AG04450 (cell line): ENCODE data around the gene MYL5. TPM values are rescaled to one million over a fixed set of nuclear protein-coding genes. Genes with fewer than 3 reads are reported as not detected.
A peak's percentile ranks its signal among the peaks of the same experiment; 100 is the strongest.
"Not testable (repeated sequence)": the region's sequence is repeated elsewhere in the genome, so short reads cannot be mapped to it uniquely, and the experiment has no call there.

Experiments
- CTCF ChIA-PET: fragments of 300-600, 350-600 bp; formaldehyde crosslinking; extraction: SDS; loops from one replicate; lab custom pipeline; 2022; ENCODE audit warnings: antibody characterized with exemption, inconsistent platforms; lab: Charles Lee
- POLR2A ChIA-PET: fragments of 350-600 bp; formaldehyde crosslinking; extraction: SDS; loops from one replicate; lab custom pipeline; 2021; ENCODE audit warnings: antibody characterized with exemption, inconsistent platforms; lab: Yijun Ruan, JAX
- DNase-seq: peaks from one replicate; pipeline ENCODE4 v3.0.0-alpha.2; 2011; ENCODE audit warnings: low read depth, low spot score
- H3K27ac ChIP-seq: one replicate; pipeline ENCODE4 v1.5.1; 2012; ENCODE audit warnings: low read depth, low read length, control low read depth
- H3K27me3 ChIP-seq: one replicate; pipeline ENCODE4 v1.6.0; 2012; ENCODE audit warnings: low read length; ENCODE audit not compliant: control insufficient read depth, insufficient read depth
- H3K4me3 ChIP-seq: 2 replicates; pipeline ENCODE4 v1.5.1; 2011; ENCODE audit warnings: mild to moderate bottlenecking, low read depth, low read length, control low read depth
- H3K9me3 ChIP-seq: 2 replicates; pipeline ENCODE4 v1.5.1; 2012; ENCODE audit warnings: low read length; ENCODE audit not compliant: control insufficient read depth, insufficient read depth
- CTCF ChIP-seq: IDR thresholded peaks from 2 replicates; pipeline ENCODE4 v1.5.1; 2011; ENCODE audit warnings: low read depth, low read length, control low read depth, inconsistent platforms
- polyA plus RNA-seq: library from polyadenylated mRNA; depleted of rRNA; stranded (reverse); fragments of >200 nt; gene quantifications from 2 replicates; pipeline ENCODE4 v1.2.3, GENCODE V29; 2011

Gene MYL5
- polyA plus RNA-seq, 1 experiment = 12.3 TPM

- H3K4me3 ChIP-seq, DNase-seq, H3K27me3 ChIP-seq, CTCF ChIA-PET, H3K27ac ChIP-seq, H3K9me3 ChIP-seq, POLR2A ChIA-PET: not testable (repeated sequence)
Measured at GRCh38 chr4:669806-670559, 4.4 kb upstream of the MYL5 start.

GRCh38 chr4:671769-672168 is 2.6 kb upstream of the MYL5 start:
- Histone ChIP-seq H3K27ac (no peak overlapping the region), H3K9me3 (no peaks in the 10 kb centered on the region; the same call in 1 of the 2 replicates), H3K4me3 (no peak overlapping the region), H3K27me3 (no peaks in the 10 kb centered on the region)
- no peak for TF ChIP-seq CTCF
- DNase-seq = no peak
- ChIA-PET POLR2A (no interaction called here), CTCF (no interaction called here)

DNA sequence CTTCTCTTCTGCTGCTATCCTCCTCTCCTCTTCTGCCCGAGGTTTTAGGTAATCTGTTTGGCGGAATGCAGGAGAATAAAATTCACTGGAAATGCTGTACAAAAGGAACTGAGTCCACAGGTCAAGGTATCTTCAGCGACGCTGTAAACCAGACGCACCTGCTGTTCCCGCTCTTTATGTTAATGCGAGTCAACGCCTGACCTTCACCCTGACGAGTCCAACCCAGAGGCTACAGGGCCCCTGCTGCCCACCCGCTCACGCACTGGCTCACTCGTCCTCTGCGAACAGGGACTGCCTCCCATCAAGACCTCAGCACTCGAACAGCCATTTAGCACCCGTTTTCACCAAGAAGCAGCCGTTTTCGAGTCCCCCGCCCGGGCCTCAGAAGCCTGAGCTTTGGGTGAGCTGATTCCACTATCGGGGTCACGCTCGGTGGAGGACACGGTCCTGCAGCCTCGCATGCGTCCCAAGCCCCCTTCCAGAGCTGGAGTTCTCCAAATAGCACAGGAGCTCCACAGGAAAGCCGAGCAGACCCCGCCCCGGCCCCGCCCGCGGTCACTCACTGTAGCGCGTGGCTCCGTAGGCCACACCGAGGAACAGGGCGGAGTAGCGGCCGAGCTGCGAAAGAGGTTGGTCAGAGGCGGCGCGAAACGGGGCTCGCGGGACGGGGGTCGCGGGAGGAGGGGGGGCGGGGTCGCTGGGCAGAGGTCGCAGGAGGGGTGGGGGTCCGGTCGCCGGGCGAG is 822 bp upstream of the MYL5 start:
- peak overlapping the region; percentile 84 for H3K4me3 ChIP-seq
- no peak for DNase-seq
- TF ChIP-seq CTCF = no peak
- H3K27me3 ChIP-seq = no peaks in the 10 kb centered on the region
- H3K9me3 ChIP-seq = no peaks in the 10 kb centered on the region; the same call in 1 of the 2 replicates
- no peak overlapping the region for H3K27ac ChIP-seq
- POLR2A ChIA-PET = interaction anchor here (0.8 to 1.4 kb wide), 3 partner anchors 7 to 174 kb away, joined by 3 to 11 read pairs (median 6); no protein-coding TSS in a partner anchor
- CTCF ChIA-PET = interaction anchor here (0.6 to 1.3 kb wide), 4 partner anchors 8 to 557 kb away, joined by 3 read pairs; no protein-coding TSS in a partner anchor

DNA sequence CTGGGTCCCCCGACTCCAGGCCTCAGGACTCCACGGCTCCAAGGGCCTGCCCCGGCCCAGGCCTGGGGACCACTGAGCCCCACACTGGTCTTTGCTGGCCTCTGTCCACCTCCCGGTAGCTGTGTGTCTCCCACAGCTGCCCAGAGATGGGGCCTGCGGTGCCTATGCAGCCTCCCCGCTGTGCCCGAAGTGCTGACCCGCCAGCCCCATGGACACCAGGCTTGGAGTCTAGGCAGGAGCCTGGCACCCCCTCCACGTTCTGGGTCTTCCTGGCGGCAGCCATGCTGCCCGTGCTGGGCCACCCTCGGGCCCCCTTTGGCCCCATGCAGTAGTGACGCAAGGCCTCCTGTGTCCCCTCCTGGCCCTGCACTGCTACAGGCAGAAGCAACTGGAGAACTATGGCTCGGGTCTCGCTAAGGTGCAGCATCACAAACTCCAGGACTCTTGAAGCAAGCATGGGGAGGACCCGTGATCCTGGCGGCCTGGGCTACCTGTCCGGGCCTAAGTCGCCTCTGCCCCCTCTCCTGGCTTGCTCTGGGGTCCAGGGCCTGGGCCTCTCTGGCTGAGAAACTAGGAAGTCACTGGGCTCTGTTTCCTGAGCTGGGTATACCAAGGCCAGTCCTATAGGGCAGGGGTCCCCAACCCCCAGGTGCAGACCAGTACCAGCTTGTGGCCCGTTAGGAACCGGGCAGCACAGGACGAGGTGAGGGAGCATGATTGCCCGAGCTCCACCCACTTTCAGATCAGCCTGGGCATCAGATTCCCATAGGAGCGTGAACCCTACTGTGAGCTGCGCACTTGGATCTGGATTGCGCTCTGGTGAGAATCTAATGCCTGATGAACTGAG is 917 bp downstream of the MYL5 start:
- ChIA-PET POLR2A (no interaction called here), CTCF (interaction anchor here (0.9 to 1.3 kb wide), 2 partner anchors 12 to 23 kb away, joined by 3 to 4 read pairs; no protein-coding TSS in a partner anchor)
- no peaks in the 10 kb centered on the region; the same call in 1 of the 2 replicates for H3K9me3 ChIP-seq
- peak overlapping the region; percentile 21 for H3K27ac ChIP-seq
- no peak for TF ChIP-seq CTCF
- H3K4me3 ChIP-seq = peak overlapping the region; percentile 76
- H3K27me3 ChIP-seq = no peaks in the 10 kb centered on the region
- no peak for DNase-seq
